ENCODE results near the gene HLCS. TPM values are rescaled to one million over a fixed set of nuclear protein-coding genes. Genes with fewer than 3 reads are reported as not detected.

The HLCS gene
- total RNA-seq, 1 donor from 2014 or later: 15.3 TPM

DNA sequence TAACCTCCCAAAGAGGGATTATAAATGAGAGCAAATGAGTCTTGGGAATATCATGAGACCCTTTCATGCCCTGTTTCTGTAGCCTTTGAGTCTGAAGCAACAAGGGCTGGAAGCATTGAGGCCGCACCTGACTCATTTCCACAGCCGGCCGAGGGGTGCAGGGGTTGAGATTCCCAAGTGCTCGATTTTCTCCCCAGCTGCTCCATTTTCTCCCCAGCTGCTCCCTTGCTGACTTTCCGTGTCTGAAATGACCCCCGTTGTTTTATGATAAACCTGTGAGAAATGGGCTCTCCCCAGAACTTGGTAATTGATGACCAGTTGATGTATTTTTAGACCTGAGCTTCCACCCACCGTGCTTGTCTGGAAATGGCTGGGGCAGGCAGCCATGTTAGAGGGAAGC is 244.7 kb downstream of the HLCS start:
- Mint-ChIP-seq H3K27me3 (peaks cover 3% of the 10 kb centered on the region), H3K4me3 (no peak overlapping the region)

DNA sequence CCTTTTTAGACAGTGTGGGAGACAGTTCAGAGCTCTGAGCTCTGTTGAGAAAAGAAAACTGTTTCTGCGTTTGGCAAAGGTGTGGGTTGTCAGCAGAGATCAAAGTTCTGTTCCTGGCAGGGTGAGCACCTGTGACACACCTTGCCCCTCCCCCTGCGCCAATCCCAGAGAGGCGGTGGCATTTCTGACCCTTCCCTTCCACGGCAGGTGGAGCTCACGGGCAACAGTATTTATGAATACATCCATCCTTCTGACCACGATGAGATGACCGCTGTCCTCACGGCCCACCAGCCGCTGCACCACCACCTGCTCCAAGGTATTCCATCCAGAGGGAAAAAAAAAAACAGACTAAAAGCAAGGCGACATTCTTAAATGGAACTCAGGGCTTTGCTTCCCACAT is 246.9 kb downstream of the HLCS start:
- no peak for DNase-seq
- no peak overlapping the region for H3K4me3 Mint-ChIP-seq
- no peak overlapping the region for H3K27ac Mint-ChIP-seq
- peaks cover 19% of the 10 kb centered on the region for H3K27me3 Mint-ChIP-seq
- H3K9me3 Mint-ChIP-seq: no peaks in the 10 kb centered on the region
- H3K36me3 Mint-ChIP-seq (ENCODE audit: low read depth): no peaks in the 10 kb centered on the region
- no peaks in the 10 kb centered on the region for H3K4me1 Mint-ChIP-seq
- intact Hi-C loops (cut with micrococcal nuclease): no loop called here

More for the DNA sequence above, 244.7 kb downstream of the HLCS start:
- intact Hi-C loops (cut with micrococcal nuclease): no loop called here
- Mint-ChIP-seq H3K9me3 (no peaks in the 10 kb centered on the region), H3K36me3 (ENCODE audit: low read depth) (no peaks in the 10 kb centered on the region), H3K27ac (no peak overlapping the region), H3K4me1 (no peaks in the 10 kb centered on the region)
- no peak for DNase-seq

DNA sequence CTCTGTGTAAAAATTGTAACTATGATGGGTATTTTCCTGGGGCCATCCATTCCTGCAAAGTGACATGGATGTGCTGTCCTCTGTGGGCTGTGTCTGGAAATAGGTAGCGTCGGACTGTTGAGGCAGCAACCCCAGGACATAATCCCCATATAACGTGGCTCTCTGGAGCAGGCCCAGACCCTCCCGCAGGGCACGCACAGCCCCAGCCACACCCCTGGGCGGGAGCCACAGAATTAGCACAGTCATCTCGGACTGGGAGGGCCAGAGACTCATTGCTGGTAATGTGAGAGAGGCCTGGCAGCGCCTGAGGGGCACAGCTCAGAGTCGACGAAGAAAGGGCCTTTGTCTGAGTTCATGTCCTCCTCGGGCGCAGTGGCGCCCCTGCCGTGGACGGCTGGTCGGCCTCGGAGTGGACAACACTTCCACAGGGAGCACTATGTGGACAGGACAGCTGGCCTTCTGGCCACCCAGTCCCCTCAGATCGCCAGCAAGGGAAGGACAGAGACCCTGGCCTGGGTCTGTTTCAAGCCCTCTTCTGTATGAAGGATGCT is 247.4 kb downstream of the HLCS start:
- Mint-ChIP-seq H3K4me3 (no peak overlapping the region), H3K27ac (no peak overlapping the region), H3K27me3 (peaks cover 24% of the 10 kb centered on the region), H3K9me3 (no peaks in the 10 kb centered on the region), H3K36me3 (ENCODE audit: low read depth) (no peaks in the 10 kb centered on the region), H3K4me1 (no peaks in the 10 kb centered on the region)
- intact Hi-C loops (cut with micrococcal nuclease): no loop called here
- DNase-seq: no peak

DNA sequence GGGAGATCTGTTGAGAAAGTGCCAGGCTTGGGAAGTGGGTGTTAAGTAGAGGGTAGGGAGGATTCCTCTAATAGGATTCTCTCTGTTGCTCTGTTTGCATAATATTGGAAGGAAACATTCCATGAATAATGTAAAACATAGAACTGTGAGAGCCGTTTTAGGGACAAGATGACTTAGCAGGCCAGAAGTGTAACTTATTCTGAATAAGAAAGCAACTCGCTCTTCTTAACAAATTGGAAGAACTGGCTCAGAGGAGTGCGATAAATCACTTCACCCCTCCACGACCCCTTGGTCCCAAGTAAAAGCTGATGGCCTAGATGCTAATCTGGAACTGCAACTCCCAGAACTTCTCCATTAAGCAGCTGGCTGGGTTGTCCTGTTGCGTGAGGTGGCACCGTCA is 248.5 kb downstream of the HLCS start:
- Mint-ChIP-seq H3K9me3 (no peaks in the 10 kb centered on the region), H3K27me3 (peaks cover 33% of the 10 kb centered on the region)
- intact Hi-C loops (cut with micrococcal nuclease): no loop called here

DNA sequence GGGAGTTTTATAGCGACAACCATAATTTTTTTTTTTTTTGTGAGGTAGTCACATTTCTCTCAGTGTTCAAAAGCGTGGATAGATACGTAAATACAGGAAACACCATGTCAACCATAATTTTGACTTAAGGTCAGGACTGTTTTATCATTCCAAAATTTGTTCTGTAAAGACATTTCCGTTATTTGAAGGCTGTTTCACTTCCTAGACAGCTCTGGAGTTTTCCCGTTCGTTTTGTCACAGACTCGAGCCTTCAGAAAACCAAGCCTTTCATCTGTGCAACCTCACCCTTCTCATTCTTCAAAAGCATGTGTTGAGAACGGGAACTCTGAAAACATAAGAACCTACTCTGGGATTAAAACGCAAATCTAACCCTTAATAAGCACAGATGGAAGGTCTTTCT is 249.6 kb downstream of the HLCS start:
- peaks cover 45% of the 10 kb centered on the region for H3K27me3 Mint-ChIP-seq

More for the DNA sequence above, 248.5 kb downstream of the HLCS start:
- Mint-ChIP-seq H3K36me3 (ENCODE audit: low read depth) (no peaks in the 10 kb centered on the region), H3K27ac (no peak overlapping the region), H3K4me3 (no peak overlapping the region), H3K4me1 (no peaks in the 10 kb centered on the region)
- DNase-seq: no peak

DNA sequence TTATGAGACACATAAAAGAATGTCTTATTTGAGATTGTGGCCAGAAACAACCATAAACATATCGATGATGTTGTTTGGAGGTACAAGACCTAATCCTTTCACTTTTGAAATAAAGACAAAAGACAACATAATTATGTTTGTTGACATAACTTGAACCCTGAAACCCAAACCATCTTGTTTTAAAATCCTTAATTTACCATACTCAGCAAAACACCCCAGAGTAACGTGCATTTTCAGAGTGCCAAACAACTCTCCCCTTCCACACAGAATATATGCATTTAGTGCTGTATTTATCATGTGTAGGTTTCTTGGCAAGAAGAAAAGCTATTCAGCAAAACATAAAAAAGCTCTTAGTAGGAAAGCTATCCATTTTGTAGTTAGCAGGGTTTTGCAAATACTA is 250.1 kb downstream of the HLCS start:
- intact Hi-C loops (cut with micrococcal nuclease): no loop called here
- Mint-ChIP-seq H3K27me3 (peaks cover 47% of the 10 kb centered on the region), H3K27ac (no peak overlapping the region), H3K9me3 (no peaks in the 10 kb centered on the region), H3K4me1 (peaks cover 2% of the 10 kb centered on the region), H3K4me3 (no peak overlapping the region), H3K36me3 (ENCODE audit: low read depth) (no peaks in the 10 kb centered on the region)
- DNase-seq: no peak

More for the DNA sequence above, 249.6 kb downstream of the HLCS start:
- intact Hi-C loops (cut with micrococcal nuclease): no loop called here
- H3K4me3 Mint-ChIP-seq: no peak overlapping the region
- H3K27ac Mint-ChIP-seq: no peak overlapping the region
- H3K4me1 Mint-ChIP-seq: peaks cover 2% of the 10 kb centered on the region
- no peak for DNase-seq
- no peaks in the 10 kb centered on the region for H3K36me3 Mint-ChIP-seq (ENCODE audit: low read depth)
- H3K9me3 Mint-ChIP-seq: no peaks in the 10 kb centered on the region

DNA sequence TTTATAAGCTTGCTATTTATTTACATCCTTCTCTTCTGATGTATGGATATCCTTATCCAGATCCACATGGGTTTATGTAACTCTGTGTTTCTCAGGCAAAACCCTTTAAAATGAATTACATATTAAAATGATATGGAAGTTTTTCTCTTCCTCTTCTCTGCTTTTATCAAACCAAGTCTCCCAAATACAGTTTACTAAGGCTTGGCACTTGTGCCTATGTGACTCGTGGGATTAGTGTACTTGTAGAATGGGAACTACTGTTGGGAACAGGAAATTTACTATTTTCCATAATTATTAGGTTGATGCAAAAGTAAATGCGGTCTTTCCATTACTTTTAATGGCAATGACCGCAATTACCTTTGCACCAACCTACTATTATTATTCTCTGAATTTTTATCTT is 252.7 kb downstream of the HLCS start:
- H3K27me3 Mint-ChIP-seq: peaks cover 64% of the 10 kb centered on the region
- no peak overlapping the region for H3K4me3 Mint-ChIP-seq
- no peak for DNase-seq
- no peaks in the 10 kb centered on the region for H3K9me3 Mint-ChIP-seq
- no peaks in the 10 kb centered on the region for H3K36me3 Mint-ChIP-seq (ENCODE audit: low read depth)
- peaks cover 2% of the 10 kb centered on the region for H3K4me1 Mint-ChIP-seq
- intact Hi-C loops (cut with micrococcal nuclease): no loop called here
- H3K27ac Mint-ChIP-seq: no peak overlapping the region

DNA sequence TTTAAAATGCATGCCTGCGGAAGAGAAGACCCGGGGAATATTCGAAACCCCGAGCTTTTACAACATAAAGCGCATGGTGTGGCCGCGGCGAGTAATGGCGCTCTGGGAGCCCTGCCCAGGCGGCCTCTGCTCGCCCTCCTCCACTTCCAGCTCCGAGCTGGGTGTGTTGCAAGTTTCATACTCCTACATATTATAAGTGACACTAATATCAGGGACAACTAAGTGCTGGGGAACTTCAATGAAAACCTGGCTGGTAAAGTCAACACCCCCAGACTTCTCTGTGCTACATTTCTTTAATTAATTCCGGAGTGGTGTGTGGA is 255.8 kb downstream of the HLCS start:
- intact Hi-C loops (cut with micrococcal nuclease): loop anchor here (2.0 kb wide), 1 partner anchor 16 kb away; no protein-coding TSS in a partner anchor
- Mint-ChIP-seq H3K9me3 (no peaks in the 10 kb centered on the region), H3K36me3 (ENCODE audit: low read depth) (no peaks in the 10 kb centered on the region), H3K27me3 (peaks cover 80% of the 10 kb centered on the region), H3K27ac (no peak overlapping the region), H3K4me3 (no peak overlapping the region), H3K4me1 (peaks cover 5% of the 10 kb centered on the region)
- no peak for DNase-seq

DNA sequence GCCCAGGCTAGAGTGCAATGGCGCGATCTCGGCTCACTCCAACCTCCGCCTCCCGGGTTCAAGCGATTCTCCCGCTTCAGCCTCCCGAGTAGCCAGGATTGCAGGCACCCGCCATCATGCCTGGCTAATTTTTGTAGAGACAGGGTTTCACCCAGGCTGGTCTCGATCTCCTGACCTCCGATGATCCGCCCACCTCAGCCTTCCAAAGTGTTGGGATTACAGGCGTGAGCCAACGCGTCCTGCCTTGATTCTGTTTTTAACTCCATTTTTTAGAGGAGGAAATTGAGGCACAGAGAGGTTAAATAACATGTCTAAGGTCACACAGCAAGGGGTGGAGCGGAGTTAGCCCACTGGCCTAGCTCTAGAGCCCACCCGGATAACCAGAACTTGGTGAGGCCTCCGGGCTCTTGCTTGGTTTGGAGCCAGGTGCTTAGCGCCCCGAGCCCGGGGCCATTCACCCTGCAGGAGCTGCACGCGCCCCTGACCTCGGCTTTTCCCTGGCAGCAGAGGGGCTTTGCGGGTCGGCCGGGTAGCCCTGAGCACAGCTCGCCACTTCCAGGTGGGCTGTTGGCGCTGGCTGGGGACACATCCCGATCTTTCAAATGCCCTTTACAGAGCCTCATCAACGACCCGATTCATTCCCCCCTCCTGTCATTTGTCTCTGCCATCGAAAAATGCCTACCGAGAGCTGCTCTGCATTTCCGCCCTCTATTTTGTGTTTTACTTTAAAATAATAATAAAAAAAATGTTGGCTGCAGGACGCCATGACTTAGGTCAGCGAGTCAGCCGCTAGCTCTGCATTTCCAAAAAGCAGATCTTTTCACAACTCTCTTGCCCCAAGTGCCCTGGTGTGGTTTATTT is 256.4 kb downstream of the HLCS start:
- H3K27ac Mint-ChIP-seq: no peak overlapping the region
- H3K4me3 Mint-ChIP-seq: no peak overlapping the region
- H3K9me3 Mint-ChIP-seq: no peaks in the 10 kb centered on the region
- no peaks in the 10 kb centered on the region for H3K36me3 Mint-ChIP-seq (ENCODE audit: low read depth)
- H3K27me3 Mint-ChIP-seq: peaks cover 82% of the 10 kb centered on the region
- intact Hi-C loops (cut with micrococcal nuclease): loop anchor here (2.0 to 5.0 kb wide), 2 partner anchors 15 to 297 kb away; partner anchors contain the start of gene RIPPLY3
- peaks cover 5% of the 10 kb centered on the region for H3K4me1 Mint-ChIP-seq
- no peak for DNase-seq

DNA sequence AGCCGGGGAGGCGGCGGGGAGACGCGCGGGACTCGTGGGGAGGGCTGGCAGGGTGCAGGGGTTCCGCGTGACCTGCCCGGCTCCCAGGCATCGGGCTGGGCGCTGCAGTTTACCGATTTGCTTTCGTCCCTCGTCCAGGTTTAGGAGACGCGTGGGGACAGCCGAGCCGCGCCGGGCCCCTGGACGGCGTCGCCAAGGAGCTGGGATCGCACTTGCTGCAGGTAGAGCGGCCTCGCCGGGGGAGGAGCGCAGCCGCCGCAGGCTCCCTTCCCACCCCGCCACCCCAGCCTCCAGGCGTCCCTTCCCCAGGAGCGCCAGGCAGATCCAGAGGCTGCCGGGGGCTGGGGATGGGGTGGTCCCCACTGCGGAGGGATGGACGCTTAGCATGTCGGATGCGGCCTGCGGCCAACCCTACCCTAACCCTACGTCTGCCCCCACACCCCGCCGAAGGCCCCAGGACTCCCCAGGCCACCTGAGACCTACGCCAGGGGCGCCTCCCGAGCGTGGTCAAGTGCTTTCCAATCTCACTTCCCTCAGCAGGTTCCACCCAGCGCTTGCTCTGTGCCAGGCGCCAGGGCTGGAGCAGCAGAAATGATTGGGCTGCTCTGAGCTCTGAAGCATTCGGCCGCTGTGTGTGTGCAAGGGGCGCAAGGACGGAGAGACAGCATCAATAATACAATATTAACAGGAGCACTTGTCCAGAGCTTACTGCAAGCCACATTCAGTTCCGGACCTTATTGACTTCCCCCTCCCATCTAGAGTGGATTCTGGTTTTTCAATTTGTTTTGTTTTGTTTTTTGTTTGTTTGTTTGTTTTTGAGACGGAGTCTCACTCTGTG is 257.2 kb downstream of the HLCS start:
- peaks cover 78% of the 10 kb centered on the region for H3K27me3 Mint-ChIP-seq
- no peaks in the 10 kb centered on the region for H3K9me3 Mint-ChIP-seq
- intact Hi-C loops (cut with micrococcal nuclease): loop anchor here (5.0 kb wide), 1 partner anchor 298 kb away; the partner anchor contains the start of gene RIPPLY3
- peaks cover 5% of the 10 kb centered on the region for H3K4me1 Mint-ChIP-seq
- no peaks in the 10 kb centered on the region for H3K36me3 Mint-ChIP-seq (ENCODE audit: low read depth)
- no peak overlapping the region for H3K27ac Mint-ChIP-seq
- DNase-seq: no peak
- H3K4me3 Mint-ChIP-seq: no peak overlapping the region

DNA sequence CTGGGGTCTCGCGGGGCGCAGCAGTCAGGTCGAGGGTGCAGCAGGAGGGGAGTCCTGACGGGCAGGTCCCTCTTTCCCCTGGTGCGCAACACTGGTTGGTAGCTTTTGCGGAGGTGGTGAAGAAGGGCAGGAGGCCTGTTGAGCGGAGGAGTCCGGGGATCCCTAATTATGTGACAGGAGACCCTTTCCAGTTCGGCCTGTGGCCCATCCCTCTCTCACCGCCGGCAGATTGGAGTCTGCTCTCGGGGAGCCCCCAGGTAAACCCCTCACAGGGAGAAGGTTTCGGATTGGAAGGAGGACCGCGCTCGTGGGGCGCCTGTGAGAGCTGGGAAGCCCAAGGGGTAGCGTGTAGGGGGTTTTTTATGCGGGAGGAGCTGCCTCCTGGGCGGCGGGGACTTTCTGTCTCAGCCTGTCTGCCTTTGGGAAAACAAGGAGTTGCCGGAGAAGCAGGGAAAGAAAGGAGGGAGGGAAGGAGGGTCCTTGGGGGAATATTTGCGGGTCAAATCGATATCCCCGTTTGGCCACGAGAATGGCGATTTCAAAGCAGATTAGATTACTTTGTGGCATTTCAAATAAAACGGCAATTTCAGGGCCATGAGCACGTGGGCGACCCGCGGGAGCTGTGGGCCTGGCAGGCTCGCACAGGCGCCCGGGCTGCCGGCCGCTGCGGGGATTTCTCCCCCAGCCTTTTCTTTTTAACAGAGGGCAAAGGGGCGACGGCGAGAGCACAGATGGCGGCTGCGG is 258.0 kb downstream of the HLCS start:
- DNase-seq: no peak
- H3K36me3 Mint-ChIP-seq (ENCODE audit: low read depth): no peaks in the 10 kb centered on the region
- H3K4me1 Mint-ChIP-seq: peaks cover 5% of the 10 kb centered on the region
- peaks cover 79% of the 10 kb centered on the region for H3K27me3 Mint-ChIP-seq
- intact Hi-C loops (cut with micrococcal nuclease): loop anchor here (5.0 kb wide), 1 partner anchor 299 kb away; the partner anchor contains the start of gene RIPPLY3
- H3K27ac Mint-ChIP-seq: no peak overlapping the region
- no peaks in the 10 kb centered on the region for H3K9me3 Mint-ChIP-seq
- no peak overlapping the region for H3K4me3 Mint-ChIP-seq

DNA sequence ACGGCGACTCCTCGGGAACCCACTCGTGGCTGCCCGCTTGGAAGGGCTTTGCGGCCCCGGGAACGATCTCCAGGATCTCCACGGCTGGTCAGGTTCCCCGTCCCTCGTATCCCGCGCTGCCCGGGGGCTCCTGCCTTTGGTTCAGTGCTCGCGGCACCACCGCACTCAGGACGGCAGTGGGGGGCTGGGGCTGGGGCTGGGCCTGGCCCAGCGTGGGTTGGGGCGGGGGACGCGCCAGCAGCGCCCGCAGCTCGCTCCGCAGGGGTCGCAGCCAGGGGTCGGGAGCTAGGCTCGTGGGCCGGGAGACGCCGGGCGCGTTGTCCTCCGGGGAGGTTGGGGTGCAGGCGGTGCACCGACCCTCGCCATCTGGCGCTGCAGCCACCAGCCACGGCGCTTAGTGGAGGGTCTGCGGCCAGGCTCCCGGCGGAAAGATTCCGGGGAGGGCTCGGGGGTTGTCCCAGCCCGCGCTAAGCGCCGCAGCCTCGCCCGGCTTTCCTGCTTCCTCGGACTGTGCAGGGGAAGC is 258.6 kb downstream of the HLCS start:
- H3K36me3 Mint-ChIP-seq (ENCODE audit: low read depth): no peaks in the 10 kb centered on the region
- peaks cover 5% of the 10 kb centered on the region for H3K4me1 Mint-ChIP-seq
- H3K9me3 Mint-ChIP-seq: no peaks in the 10 kb centered on the region
- H3K27ac Mint-ChIP-seq: no peak overlapping the region
- intact Hi-C loops (cut with micrococcal nuclease): loop anchor here (5.0 kb wide), 1 partner anchor 299 kb away; the partner anchor contains the start of gene RIPPLY3
- peaks cover 78% of the 10 kb centered on the region for H3K27me3 Mint-ChIP-seq
- DNase-seq: no peak
- H3K4me3 Mint-ChIP-seq: no peak overlapping the region

Measured in activated CD4-positive, alpha-beta T cell treated with anti-CD3 and anti-CD28 coated beads, Interleukin-2, amount 10 ng/mL, durations not matched to agents 24 days and 14 days (primary cell).